T-helper 2 cell treated with Interferon-gamma antibody and Interleukin-4, amounts not matched to agents 5 μg/mL and 100 μg/mL, for 36 hours (primary cell): ENCODE data around the gene SIRPG.

Source experiments
- DNase-seq: peaks from one replicate; pipeline ENCODE4 v3.0.0; 2021; ENCODE audit warnings: low spot score
- H3K27ac Mint-ChIP-seq: one replicate; pipeline ENCODE4 v1.8.0; 2021; ENCODE audit warnings: mild to moderate bottlenecking, mixed read lengths
- H3K27me3 Mint-ChIP-seq: one replicate; pipeline ENCODE4 v1.8.0; 2021; ENCODE audit warnings: low read depth, mixed read lengths
- H3K36me3 Mint-ChIP-seq: one replicate; pipeline ENCODE4 v1.8.0; 2021; ENCODE audit warnings: low read depth, mixed read lengths
- H3K4me1 Mint-ChIP-seq: one replicate; pipeline ENCODE4 v1.8.0; 2021; ENCODE audit warnings: low read depth, mixed read lengths
- H3K4me3 Mint-ChIP-seq: one replicate; pipeline ENCODE4 v1.8.0; 2022; ENCODE audit warnings: mild to moderate bottlenecking, moderate library complexity, mixed read lengths
- H3K9me3 Mint-ChIP-seq: one replicate; pipeline ENCODE4 v1.8.0; 2021; ENCODE audit warnings: mixed read lengths

SIRPG gene

DNA sequence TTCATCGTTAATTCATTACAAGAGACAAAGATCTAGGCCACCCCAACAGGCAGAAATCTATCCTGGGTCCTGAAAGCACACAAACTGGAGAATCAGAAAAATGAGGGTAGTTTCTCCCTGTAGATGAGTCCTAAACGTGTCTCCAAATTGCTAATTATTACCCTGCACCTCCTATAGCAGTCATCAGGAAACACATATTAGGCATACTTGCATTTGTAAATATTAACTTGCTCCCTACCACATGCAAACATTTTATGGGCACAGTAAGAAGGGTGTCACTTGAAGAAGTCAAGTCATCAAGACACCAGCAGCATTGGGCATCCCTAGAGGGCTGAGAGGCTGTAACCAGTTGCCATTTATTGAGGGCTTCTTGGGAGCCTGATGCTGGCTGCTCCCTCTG lies 19.8 kb downstream of the SIRPG start:
- Mint-ChIP-seq H3K4me3 (no peak overlapping the region), H3K36me3 (peaks cover 34% of the 10 kb centered on the region), H3K27ac (no peak overlapping the region), H3K27me3 (no peaks in the 10 kb centered on the region), H3K9me3 (peaks cover 10% of the 10 kb centered on the region), H3K4me1 (peaks cover 25% of the 10 kb centered on the region)
- DNase-seq: no peak

DNA sequence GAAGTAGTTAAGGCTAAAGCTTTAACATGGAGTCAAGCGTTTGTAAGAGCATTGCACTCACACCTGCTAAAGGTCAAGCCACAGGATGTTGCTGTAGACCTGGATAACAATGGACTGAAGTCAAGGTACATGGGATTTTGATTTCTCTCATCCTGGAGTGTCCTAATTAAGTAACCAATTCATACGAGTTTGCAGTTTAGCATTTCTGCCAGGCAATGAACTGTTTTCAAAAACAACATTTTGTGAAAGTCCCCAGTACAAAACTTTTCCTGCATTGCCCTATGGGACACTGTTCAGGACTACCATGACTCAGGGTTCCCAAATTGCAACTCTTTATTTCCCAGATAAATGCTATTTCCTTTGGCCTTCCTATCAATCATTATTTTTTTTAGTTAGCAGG lies 20.4 kb downstream of the SIRPG start:
- Mint-ChIP-seq H3K4me1 (peaks cover 31% of the 10 kb centered on the region), H3K36me3 (peaks cover 40% of the 10 kb centered on the region), H3K4me3 (no peak overlapping the region), H3K9me3 (peaks cover 10% of the 10 kb centered on the region), H3K27me3 (no peaks in the 10 kb centered on the region), H3K27ac (no peak overlapping the region)
- DNase-seq: no peak

DNA sequence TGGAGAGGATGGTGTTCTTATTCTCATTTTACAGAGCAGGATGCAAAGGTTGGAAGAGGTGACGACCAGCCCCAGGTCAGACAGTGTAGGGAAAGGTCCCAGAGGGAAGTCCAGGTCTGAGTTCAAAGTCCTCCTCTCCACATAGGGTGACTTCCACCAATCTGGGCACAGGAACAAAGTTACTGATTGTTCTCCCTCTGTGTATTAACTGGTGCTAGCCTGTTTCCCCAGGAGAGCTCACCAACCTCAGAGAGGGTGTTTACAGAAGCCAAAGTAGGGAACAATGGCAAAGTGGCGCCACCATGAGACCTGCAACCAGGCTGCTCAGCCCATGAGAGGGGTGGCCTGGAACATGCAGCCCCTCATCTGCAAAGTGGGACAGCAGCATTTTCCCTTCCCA lies 21.0 kb downstream of the SIRPG start:
- peaks cover 37% of the 10 kb centered on the region for H3K4me1 Mint-ChIP-seq
- H3K27me3 Mint-ChIP-seq: no peaks in the 10 kb centered on the region
- no peak overlapping the region for H3K4me3 Mint-ChIP-seq
- H3K9me3 Mint-ChIP-seq: peaks cover 10% of the 10 kb centered on the region
- H3K27ac Mint-ChIP-seq: no peak overlapping the region
- H3K36me3 Mint-ChIP-seq: peaks cover 46% of the 10 kb centered on the region
- DNase-seq: no peak

DNA sequence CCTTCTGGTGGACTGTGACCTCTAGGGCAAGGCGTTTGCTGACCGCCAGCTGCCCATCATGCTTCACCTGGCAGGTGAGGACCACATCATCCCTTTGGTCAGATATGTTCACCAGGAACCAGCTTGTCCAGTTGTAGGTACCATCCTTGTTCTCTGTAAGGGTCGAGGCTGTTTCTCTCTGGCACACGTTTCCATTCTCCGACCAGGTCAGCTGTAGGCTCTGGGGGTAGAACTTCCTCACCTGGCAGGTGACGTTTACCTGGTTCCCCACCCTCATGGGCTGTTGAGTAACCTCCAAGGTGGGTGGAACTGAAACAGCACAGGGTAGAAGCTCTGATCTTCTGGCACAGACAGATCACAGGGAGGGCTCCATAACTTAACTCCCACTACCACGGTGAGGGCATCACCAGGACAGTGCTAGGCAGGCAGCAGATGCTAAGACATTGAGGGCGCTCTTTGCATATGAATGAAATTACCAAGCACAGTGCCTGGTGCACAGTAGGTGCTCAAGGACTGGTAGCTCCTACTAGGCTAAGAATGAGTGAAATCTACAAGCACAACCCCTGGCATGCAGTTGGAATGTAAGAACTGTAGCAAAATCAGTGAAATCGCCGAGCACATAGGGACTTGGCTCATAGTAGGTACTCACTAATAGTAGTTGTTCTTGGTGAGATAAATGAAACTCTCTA lies 22.1 kb downstream of the SIRPG start:
- H3K27me3 Mint-ChIP-seq: no peaks in the 10 kb centered on the region
- H3K27ac Mint-ChIP-seq: no peak overlapping the region
- peaks cover 35% of the 10 kb centered on the region for H3K4me1 Mint-ChIP-seq
- H3K36me3 Mint-ChIP-seq: peaks cover 54% of the 10 kb centered on the region
- DNase-seq: no peak
- no peak overlapping the region for H3K4me3 Mint-ChIP-seq
- peaks cover 9% of the 10 kb centered on the region for H3K9me3 Mint-ChIP-seq

DNA sequence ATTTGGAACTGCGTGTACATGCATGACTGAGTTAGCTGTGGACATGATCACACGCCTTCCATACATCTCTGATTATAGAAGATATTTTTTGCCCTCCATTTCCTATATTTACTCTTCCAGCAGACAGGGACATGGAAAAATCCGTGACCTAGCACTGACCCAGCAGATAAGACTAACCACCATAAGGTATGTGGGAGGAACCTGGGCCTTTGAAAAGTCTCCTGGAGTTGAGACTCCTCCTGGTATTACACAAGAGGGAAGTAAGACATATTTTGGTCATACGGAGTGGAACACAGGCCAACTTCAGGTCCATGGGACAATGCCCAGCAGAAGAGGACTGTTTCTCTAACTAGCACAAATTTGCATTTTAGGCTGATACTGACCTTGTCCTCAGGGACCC lies 24.0 kb downstream of the SIRPG start:
- no peak overlapping the region for H3K4me3 Mint-ChIP-seq
- peaks cover 29% of the 10 kb centered on the region for H3K4me1 Mint-ChIP-seq
- H3K27ac Mint-ChIP-seq: no peak overlapping the region
- H3K36me3 Mint-ChIP-seq: peaks cover 63% of the 10 kb centered on the region
- no peak for DNase-seq
- no peaks in the 10 kb centered on the region for H3K27me3 Mint-ChIP-seq
- no peaks in the 10 kb centered on the region for H3K9me3 Mint-ChIP-seq

DNA sequence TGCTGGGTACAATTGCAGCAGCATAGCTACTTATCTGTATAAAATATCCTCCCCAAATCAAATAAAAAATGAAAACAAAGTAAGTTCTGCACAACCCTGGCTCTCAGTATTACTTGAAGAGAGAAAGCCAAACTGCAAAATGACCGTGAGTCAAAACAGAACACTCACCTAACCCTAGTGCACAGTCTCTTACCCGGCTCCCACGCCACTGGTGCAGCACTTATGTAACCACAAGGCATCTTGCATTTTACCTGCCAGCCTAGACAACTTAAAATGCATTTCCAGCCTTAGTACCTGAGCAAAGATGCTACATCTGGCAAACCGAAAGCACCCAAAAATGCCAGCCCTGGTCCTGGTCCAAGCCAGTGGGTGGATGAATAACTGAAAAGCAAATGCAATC lies 25.4 kb downstream of the SIRPG start:
- Mint-ChIP-seq H3K36me3 (peaks cover 74% of the 10 kb centered on the region), H3K4me1 (peaks cover 26% of the 10 kb centered on the region), H3K27ac (peak overlapping the region; percentile 74), H3K4me3 (peak overlapping the region; percentile 19), H3K9me3 (no peaks in the 10 kb centered on the region), H3K27me3 (no peaks in the 10 kb centered on the region)
- DNase-seq: peak; percentile 44

DNA sequence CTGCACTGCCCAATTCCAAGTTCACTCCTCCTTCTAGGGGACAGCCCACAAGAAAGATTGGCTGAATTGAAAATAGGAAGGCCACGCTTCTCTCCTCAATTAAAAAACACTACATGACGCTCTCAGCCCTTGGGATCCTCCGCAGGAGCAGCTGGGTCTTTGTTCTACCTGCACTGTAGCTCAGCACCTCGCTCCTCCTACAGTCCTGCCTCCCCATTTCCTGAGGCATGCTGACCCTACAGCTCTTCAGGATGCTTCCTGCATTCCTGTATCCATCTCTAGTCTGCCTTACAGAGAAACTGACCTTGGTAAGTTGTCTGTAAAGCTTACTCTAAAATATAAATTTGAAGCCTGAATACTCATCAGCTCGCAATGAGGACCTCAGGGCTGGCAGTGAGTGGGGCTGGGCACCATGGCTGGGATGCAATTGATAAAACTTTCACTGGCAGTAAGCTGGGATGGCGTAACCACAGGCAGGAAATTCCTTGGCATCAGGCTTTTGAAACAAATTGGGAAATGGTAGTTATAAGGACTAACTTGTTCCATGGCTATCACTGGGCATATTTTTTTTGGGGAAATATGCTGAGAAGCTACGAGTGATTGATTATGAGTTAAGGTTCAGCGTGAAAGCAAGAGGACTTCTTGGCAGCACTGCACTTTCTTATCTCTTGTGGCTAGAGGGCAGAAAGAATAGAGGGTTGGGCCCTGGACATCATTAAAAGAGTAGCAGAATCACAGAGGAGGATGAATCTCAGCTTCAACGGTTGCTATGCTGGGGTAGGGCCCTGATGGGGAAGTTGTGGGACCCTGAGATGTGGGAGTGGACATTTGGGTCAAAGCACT lies 26.0 kb downstream of the SIRPG start:
- Mint-ChIP-seq H3K4me1 (peaks cover 27% of the 10 kb centered on the region), H3K9me3 (no peaks in the 10 kb centered on the region), H3K4me3 (peak overlapping the region; percentile 19), H3K36me3 (peaks cover 74% of the 10 kb centered on the region), H3K27ac (peak overlapping the region; percentile 74), H3K27me3 (no peaks in the 10 kb centered on the region)
- no peak for DNase-seq

DNA sequence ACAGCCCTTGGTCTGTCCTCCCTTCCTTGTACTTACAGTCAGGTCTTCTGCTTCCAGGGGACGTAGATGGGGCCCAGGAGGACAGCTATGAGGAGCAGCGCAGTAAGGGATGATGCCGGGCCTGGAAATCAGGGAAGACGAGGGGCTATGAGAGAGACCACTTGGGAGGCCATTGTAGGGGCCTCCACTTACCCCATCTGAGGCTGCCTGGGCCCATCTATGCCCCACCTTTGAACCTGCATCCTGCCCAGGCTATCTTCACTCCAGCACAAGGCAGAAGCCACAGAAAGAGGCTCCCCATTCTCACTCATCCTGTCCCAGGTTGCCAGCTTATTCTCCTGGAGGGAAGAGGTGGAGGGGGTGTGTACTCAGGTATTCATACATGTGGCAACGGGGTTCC lies 27.4 kb downstream of the SIRPG start:
- H3K27me3 Mint-ChIP-seq: no peaks in the 10 kb centered on the region
- peaks cover 64% of the 10 kb centered on the region for H3K36me3 Mint-ChIP-seq
- no peak for DNase-seq
- H3K4me3 Mint-ChIP-seq: no peak overlapping the region
- H3K27ac Mint-ChIP-seq: no peak overlapping the region
- no peaks in the 10 kb centered on the region for H3K9me3 Mint-ChIP-seq
- peaks cover 32% of the 10 kb centered on the region for H3K4me1 Mint-ChIP-seq

DNA sequence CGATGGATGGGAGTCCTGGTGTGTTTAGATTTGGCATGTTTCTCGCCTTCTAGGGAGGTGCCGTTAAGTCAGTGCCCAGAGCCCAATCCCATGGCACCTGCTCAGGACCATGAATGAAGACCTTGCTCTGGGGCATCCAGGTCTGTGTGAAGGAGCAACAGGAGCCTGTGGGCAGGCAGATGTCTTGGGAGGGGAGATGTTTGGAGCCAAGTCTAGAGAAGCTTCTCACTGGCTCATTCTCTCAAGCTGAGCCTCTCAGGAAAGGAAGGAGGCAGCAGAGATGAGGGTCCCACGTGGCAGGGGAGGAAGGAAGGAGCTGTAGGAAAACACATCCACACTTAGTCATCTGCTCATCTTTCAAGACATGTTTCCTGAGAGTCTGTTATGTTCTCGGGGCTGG lies 28.3 kb downstream of the SIRPG start:
- no peak overlapping the region for H3K27ac Mint-ChIP-seq
- H3K4me3 Mint-ChIP-seq: no peak overlapping the region
- no peaks in the 10 kb centered on the region for H3K27me3 Mint-ChIP-seq
- no peak for DNase-seq
- peaks cover 37% of the 10 kb centered on the region for H3K4me1 Mint-ChIP-seq
- H3K9me3 Mint-ChIP-seq: no peaks in the 10 kb centered on the region
- peaks cover 60% of the 10 kb centered on the region for H3K36me3 Mint-ChIP-seq

DNA sequence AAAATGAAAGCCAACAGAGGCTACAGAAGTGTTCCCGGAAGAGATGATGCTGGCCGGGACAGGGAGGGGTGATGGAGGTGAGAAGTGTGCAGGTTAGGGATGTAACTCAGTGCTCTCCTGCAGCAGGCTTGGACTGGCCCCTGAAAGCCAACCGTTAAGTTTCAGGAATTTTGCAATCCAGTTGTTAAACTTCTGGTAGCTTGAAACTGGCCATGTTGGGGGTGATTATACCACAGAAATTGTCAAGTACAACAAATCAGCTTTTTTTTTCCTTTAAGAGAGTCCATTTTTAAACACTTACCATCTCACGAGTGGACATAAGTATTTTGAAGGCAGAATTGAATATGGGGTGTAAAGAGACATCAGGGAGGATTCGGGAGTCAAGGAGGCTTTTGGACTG lies 29.0 kb downstream of the SIRPG start:
- Mint-ChIP-seq H3K27ac (no peak overlapping the region), H3K36me3 (peaks cover 55% of the 10 kb centered on the region), H3K4me3 (no peak overlapping the region), H3K4me1 (peaks cover 37% of the 10 kb centered on the region), H3K27me3 (no peaks in the 10 kb centered on the region), H3K9me3 (no peaks in the 10 kb centered on the region)
- no peak for DNase-seq

DNA sequence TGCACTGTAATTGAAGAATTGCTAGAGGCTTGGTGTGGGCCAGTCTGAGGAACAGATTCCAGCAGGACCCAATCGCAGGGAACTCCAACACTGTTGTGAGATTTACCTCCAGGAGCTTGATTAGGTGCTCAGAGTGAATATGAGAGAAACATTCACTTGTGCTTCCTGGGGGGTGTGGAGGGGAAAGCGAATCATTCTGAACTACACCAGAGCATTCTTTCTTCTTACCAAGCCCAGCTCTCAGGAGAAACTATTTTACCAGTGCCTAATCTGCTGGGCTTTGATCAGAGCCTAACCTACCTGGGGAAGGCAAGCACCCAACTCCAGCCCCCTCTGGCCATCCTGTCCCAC lies 30.4 kb downstream of the SIRPG start:
- Mint-ChIP-seq H3K27ac (no peak overlapping the region), H3K4me1 (peaks cover 37% of the 10 kb centered on the region), H3K9me3 (no peaks in the 10 kb centered on the region), H3K27me3 (no peaks in the 10 kb centered on the region), H3K4me3 (no peak overlapping the region), H3K36me3 (peaks cover 52% of the 10 kb centered on the region)
- no peak for DNase-seq

DNA sequence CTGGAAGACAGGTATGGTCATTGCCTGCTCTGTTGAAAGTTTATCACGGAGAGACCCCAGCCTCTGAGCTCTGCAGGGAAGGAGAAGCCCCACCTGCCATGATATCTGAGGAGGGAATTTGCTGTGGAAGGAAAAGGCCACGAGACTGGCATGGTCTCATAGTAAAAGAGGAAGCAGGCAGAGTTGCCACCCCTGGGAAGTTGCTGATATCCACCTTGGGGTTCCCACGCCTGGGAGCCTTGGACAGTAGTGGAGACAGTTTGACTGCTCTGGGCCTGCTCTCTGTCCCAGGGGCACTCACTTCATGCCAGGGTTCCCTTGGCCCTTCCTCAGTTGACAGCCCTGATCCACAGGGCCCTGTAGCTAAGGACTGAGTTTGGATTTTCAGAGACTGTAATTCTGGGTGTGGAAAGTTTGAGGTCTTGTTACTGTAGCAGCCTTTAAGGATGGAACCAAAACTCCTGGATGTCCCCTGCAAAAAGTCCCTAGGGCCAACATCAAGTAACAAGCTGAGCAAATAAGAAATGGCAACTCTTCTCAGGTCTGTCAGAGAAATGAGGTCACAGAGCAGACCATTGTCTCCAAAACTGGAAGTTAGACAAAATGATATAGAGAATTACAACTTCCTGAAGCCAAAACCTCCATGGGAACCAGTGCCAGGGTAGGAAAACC lies 30.9 kb downstream of the SIRPG start:
- peaks cover 47% of the 10 kb centered on the region for H3K36me3 Mint-ChIP-seq
- H3K27ac Mint-ChIP-seq: no peak overlapping the region
- no peaks in the 10 kb centered on the region for H3K9me3 Mint-ChIP-seq
- H3K27me3 Mint-ChIP-seq: no peaks in the 10 kb centered on the region
- H3K4me1 Mint-ChIP-seq: peaks cover 37% of the 10 kb centered on the region
- no peak for DNase-seq
- no peak overlapping the region for H3K4me3 Mint-ChIP-seq

DNA sequence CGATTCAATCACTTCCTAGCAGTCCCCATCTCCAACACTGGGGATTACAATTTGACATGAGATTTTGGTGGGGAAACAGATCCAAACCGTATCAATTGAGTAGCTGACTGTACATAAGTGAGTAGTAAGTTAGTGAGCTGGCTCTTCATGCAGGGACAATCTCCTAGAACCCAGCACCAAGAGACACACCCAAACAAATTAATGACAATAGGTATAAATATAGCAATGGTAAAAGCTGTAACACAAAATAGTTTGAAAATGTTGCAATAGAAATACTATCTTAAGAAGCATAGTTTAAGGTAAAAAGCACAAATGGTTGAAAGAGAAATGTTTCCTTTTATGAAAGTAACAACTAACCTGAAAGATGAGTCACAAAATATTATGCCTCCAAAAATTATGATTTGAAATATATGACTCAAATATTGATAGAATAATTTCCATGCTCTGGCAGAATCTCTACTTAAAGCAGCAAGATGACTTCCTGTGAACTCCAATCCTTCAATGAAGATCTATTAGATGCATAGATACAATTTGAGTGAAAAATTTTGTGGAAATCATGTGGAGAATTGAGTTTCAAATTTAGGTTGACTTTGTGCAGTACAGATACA lies 32.4 kb downstream of the SIRPG start:
- DNase-seq: no peak
- peaks cover 35% of the 10 kb centered on the region for H3K36me3 Mint-ChIP-seq
- no peak overlapping the region for H3K27ac Mint-ChIP-seq
- H3K4me3 Mint-ChIP-seq: no peak overlapping the region
- H3K9me3 Mint-ChIP-seq: no peaks in the 10 kb centered on the region
- H3K4me1 Mint-ChIP-seq: peaks cover 47% of the 10 kb centered on the region
- no peaks in the 10 kb centered on the region for H3K27me3 Mint-ChIP-seq
